ENCODE measurements around the gene KLHL1. TPM values are rescaled to one million over a fixed set of nuclear protein-coding genes. Genes with fewer than 3 reads are reported as not detected.
"Not testable (repeated sequence)": the region's sequence is repeated elsewhere in the genome, so short reads cannot be mapped to it uniquely, and the experiment has no call there.

Gene KLHL1
- total RNA-seq = under 1 TPM in 1 of 2 donors, not detected in 1; 0.11 TPM

GRCh38 chr13:70108356-70109105 is at the start of gene KLHL1:
KLHL1 (minus strand) TSS chr13:70108452; CDS start chr13:70107699, 753 bp downstream.
- Histone ChIP-seq H3K27ac (no peak within 1 kb of the TSS), H3K4me3 (no peak within 1 kb of the TSS), H3K9me3 (no peaks in the 10 kb centered on the region), H3K36me3 (no peaks in the 10 kb centered on the region), H3K9ac (ENCODE audit: low read depth in 2 of 2, low read length in 2 of 2) (no peak within 1 kb of the TSS), H3K4me1 (no peaks in the 10 kb centered on the region), H3K27me3 (no peaks in the 10 kb centered on the region)
- intact Hi-C loops (cut with DNase I) = no loop called here
- DNase-seq = no peak
- no peak for TF ChIP-seq CTCF (IDR thresholded peaks at IDR 0.05)

GRCh38 chr13:70142658-70143057 is 34.4 kb upstream of the KLHL1 start:
- intact Hi-C loops (cut with DNase I); H3K4me3 ChIP-seq; H3K27ac ChIP-seq; H3K4me1 ChIP-seq; H3K36me3 ChIP-seq; DNase-seq; H3K27me3 ChIP-seq; H3K9ac ChIP-seq (ENCODE audit: low read depth in 2 of 2, low read length in 2 of 2); H3K9me3 ChIP-seq: not testable (repeated sequence)

GRCh38 chr13:70128098-70128497 is 19.8 kb upstream of the KLHL1 start:
- no peak overlapping the region for H3K9ac ChIP-seq (ENCODE audit: low read depth in 2 of 2, low read length in 2 of 2)
- H3K27ac ChIP-seq = no peak overlapping the region
- H3K9me3 ChIP-seq = no peaks in the 10 kb centered on the region
- H3K36me3 ChIP-seq = no peaks in the 10 kb centered on the region
- no peaks in the 10 kb centered on the region for H3K4me1 ChIP-seq
- DNase-seq = no peak
- H3K27me3 ChIP-seq = no peaks in the 10 kb centered on the region
- H3K4me3 ChIP-seq = no peak overlapping the region
- intact Hi-C loops (cut with DNase I) = no loop called here
- TF ChIP-seq CTCF (IDR thresholded peaks at IDR 0.05) = no peak

GRCh38 chr13:70125693-70126092 is 17.4 kb upstream of the KLHL1 start:
- H3K36me3 ChIP-seq = no peaks in the 10 kb centered on the region
- no peak overlapping the region for H3K9ac ChIP-seq (ENCODE audit: low read depth in 2 of 2, low read length in 2 of 2)
- no peak overlapping the region for H3K4me3 ChIP-seq
- no peak for DNase-seq
- intact Hi-C loops (cut with DNase I) = no loop called here
- no peaks in the 10 kb centered on the region for H3K4me1 ChIP-seq
- no peak for TF ChIP-seq CTCF (IDR thresholded peaks at IDR 0.05)
- H3K27me3 ChIP-seq = no peaks in the 10 kb centered on the region
- no peak overlapping the region for H3K27ac ChIP-seq
- H3K9me3 ChIP-seq = no peaks in the 10 kb centered on the region

GRCh38 chr13:70117338-70117905 is 9.2 kb upstream of the KLHL1 start:
- Histone ChIP-seq H3K27me3 (no peaks in the 10 kb centered on the region), H3K36me3 (no peaks in the 10 kb centered on the region), H3K27ac (no peak overlapping the region), H3K9me3 (no peaks in the 10 kb centered on the region), H3K9ac (ENCODE audit: low read depth in 2 of 2, low read length in 2 of 2) (no peak overlapping the region), H3K4me1 (no peaks in the 10 kb centered on the region), H3K4me3 (no peak overlapping the region)
- no peak for DNase-seq
- TF ChIP-seq CTCF (IDR thresholded peaks at IDR 0.05) = no peak
- intact Hi-C loops (cut with DNase I) = no loop called here

All from colonic mucosa (tissue), 4 donors.